ENCODE data around the gene KLHDC8A.

The KLHDC8A gene

DNA sequence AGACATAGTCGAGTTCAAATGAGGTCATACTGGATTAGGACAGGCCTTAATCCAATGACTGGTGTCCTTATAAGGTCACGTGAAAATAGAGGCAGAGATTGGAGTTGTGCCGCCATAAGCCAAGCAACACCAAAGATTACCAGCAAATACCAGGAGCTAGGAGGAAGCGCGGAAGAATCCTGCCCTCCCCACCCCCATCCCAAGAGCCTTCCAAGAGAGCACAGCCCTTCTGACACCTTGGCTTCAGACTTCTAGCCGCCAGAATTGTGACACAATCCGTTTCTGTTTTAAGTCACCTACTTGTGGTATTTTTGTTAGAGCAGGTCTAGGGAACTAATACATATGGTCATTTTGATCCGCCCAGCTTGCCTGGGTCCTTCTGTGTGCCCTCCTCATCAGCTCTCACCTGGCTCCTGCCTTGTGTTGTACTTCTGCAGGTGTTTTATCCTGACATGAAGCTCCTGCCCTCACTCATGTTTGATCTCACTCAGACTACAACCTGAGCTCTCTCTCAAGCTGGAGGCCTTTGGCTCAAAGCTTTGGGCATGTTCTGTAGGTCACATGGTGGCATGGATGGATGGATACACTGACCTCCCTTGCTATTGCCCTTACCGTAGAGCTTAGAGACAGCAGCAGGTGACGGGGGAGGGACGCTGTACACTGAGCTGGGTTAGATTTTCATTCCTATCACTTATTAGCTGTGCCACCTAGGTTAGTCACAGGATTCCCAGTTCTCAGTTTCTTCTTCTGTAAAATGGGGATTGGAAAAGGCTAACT lies 24.5 kb downstream of the KLHDC8A start:
- Mint-ChIP-seq H3K4me3 (no peak overlapping the region), H3K27ac (no peak overlapping the region), H3K27me3 (peaks cover 2% of the 10 kb centered on the region in 2 donors), H3K4me1 (ENCODE audit: low read depth in 2 of 2) (no peaks in the 10 kb centered on the region), H3K36me3 (ENCODE audit: insufficient read depth) (no peaks in the 10 kb centered on the region), H3K9me3 (no peaks in the 10 kb centered on the region)
- ATAC-seq (replicated peaks) (no peak), DNase-seq (no peak)

DNA sequence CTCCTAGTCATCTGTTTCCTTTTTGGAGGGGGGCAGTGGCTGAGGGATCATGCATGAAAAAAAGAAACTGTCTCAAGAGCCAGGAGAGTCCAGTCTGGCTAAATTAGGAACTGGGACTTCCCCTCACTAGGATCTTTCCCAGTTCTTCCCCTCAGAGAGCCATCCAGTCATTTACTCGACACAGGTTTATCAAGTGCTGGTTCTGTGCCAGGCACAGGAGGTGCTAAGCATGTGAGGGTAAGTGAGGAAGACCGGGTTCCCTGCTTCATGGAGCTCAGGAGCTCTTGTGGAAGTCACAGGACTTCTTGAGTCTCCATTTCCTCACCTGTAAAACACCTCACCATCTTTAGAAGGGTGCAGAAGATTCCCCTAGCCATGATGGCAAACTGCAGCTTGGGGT lies 26.6 kb downstream of the KLHDC8A start:
- H3K4me3 Mint-ChIP-seq = no peak overlapping the region

DNA sequence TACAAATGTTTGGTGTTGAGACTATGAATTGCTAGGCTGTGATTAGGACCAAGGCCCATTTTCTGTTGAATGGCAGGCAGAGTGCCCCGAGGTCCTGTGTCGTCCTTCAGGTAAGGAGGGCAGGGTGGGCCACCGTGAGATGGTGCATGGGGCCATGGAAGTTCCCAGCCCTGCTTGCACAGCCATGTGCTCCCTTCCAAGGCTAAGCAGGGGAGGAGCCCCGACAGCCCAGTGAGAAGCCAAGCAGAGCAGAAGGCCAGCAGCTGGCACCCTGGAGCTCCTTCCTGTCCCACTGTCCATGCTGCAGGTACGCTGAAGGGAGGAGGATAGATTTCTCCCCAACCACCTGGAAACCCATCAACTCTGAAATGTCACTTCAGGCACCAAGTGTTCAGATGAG lies 27.0 kb downstream of the KLHDC8A start:
- peaks cover 10% of the 10 kb centered on the region in 2 donors for H3K27me3 Mint-ChIP-seq

More for the DNA sequence above, 26.6 kb downstream of the KLHDC8A start:
- no peak overlapping the region for H3K27ac Mint-ChIP-seq
- DNase-seq (no peak), ATAC-seq (replicated peaks) (no peak)
- H3K36me3 Mint-ChIP-seq (ENCODE audit: insufficient read depth) = no peaks in the 10 kb centered on the region
- H3K9me3 Mint-ChIP-seq = no peaks in the 10 kb centered on the region
- H3K27me3 Mint-ChIP-seq = peaks cover 10% of the 10 kb centered on the region in 2 donors
- peaks cover 4 to 7% of the 10 kb centered on the region in 2 donors for H3K4me1 Mint-ChIP-seq (ENCODE audit: low read depth in 2 of 2)

DNA sequence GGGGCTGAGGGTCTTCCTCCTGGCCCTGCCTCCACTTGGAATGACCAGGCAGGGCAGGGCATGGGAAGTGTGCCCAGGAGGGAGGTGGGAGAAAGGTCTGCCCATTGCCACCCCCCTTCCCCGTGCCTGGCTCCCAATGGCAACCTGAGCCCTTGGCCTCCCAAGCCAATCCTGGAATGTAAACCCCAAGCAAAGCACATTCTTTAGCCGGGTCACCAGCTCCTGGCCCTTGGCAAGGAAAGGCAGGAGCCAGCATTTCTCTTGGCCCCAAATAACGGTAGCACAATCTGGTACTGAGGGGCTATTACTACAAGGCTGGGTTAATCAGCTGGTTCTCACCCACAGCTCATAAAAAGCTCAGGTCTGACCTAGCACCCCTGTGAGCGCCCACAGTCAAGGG lies 28.2 kb downstream of the KLHDC8A start:
- no peak for DNase-seq
- peaks cover 11 to 13% of the 10 kb centered on the region in 2 donors for H3K4me1 Mint-ChIP-seq (ENCODE audit: low read depth in 2 of 2)
- no peak overlapping the region for H3K27ac Mint-ChIP-seq
- no peaks in the 10 kb centered on the region for H3K9me3 Mint-ChIP-seq
- no peaks in the 10 kb centered on the region for H3K36me3 Mint-ChIP-seq (ENCODE audit: insufficient read depth)
- no peak for ATAC-seq (replicated peaks)
- no peak overlapping the region for H3K4me3 Mint-ChIP-seq
- peaks cover 10% of the 10 kb centered on the region in 2 donors for H3K27me3 Mint-ChIP-seq

More for the DNA sequence above, 27.0 kb downstream of the KLHDC8A start:
- Mint-ChIP-seq H3K36me3 (ENCODE audit: insufficient read depth) (no peaks in the 10 kb centered on the region), H3K4me1 (ENCODE audit: low read depth in 2 of 2) (peaks cover 8 to 11% of the 10 kb centered on the region in 2 donors), H3K9me3 (no peaks in the 10 kb centered on the region), H3K27ac (no peak overlapping the region), H3K4me3 (no peak overlapping the region)
- DNase-seq (no peak), ATAC-seq (replicated peaks) (no peak)

DNA sequence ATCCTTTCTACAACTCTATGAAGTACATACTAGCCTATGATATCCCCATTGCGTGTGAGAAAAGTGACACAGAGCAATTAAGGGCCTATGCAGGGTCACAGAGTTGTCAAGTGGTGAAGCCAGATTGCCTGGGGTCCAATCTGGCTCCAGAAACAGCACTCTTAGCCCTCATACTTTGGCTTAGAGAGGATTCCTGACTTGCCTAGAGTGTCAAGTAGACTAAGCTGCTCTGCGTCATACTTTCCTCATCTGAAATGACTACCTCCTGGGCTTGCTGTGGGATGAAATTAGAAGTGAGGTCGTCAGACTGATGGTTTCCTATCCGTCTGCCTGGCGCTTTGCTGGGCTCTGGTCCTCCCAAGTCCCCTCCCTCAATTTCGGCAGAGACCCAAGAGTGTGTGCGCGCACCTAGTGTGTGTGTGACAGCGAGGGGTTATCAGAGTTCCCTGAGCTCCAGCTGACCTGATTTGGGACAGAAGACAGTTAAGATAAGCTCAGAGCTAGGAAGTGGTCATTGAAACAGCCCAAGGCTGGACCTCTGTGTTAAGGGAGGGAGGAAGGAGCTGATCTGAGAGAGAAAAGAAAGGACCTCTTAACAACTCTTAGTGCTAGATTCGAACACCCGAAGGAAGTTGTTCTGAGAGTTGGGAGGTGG lies 29.8 kb downstream of the KLHDC8A start:
- DNase-seq (no peak), ATAC-seq (replicated peaks) (no peak)
- H3K4me3 Mint-ChIP-seq = no peak overlapping the region
- H3K27ac Mint-ChIP-seq = no peak overlapping the region
- H3K27me3 Mint-ChIP-seq = peaks cover 10% of the 10 kb centered on the region in 2 donors
- H3K36me3 Mint-ChIP-seq (ENCODE audit: insufficient read depth) = no peaks in the 10 kb centered on the region
- H3K4me1 Mint-ChIP-seq (ENCODE audit: low read depth in 2 of 2) = peaks cover 17 to 18% of the 10 kb centered on the region in 2 donors
- no peaks in the 10 kb centered on the region for H3K9me3 Mint-ChIP-seq

DNA sequence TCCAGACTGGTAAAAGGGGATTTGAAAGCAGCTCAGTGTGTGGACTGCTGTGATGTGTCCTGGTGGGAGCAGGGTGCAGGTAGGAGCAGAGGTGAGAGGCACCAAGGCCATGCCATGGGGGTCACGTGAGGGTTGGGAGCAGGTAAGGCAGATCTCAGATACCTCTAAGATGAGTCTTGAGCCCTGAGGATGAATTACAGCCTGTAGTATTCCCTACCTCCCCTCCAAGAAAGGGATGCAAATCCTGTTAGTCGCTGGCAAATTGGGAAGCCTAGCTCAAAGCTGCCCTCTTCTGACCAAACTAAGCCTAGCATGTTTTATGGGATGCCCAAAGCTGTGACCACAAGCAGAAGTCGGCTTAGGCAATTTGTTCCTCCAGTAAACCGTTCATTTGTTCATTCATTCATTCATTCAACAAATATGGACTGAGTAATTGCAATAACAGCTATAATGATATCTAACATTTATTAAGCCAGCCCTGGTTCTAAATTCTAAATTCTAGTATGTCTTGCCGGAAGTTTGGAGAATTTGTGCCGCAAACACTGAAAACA lies 31.3 kb downstream of the KLHDC8A start:
- Mint-ChIP-seq H3K4me1 (ENCODE audit: low read depth in 2 of 2) (peaks cover 23 to 28% of the 10 kb centered on the region in 2 donors), H3K36me3 (ENCODE audit: insufficient read depth) (peaks cover 10% of the 10 kb centered on the region), H3K9me3 (no peaks in the 10 kb centered on the region), H3K4me3 (no peak overlapping the region), H3K27me3 (peaks cover 10% of the 10 kb centered on the region in 2 donors), H3K27ac (no peak overlapping the region)
- DNase-seq (peak; percentile 60 to 64 (median 64)), ATAC-seq (replicated peaks) (no peak)

DNA sequence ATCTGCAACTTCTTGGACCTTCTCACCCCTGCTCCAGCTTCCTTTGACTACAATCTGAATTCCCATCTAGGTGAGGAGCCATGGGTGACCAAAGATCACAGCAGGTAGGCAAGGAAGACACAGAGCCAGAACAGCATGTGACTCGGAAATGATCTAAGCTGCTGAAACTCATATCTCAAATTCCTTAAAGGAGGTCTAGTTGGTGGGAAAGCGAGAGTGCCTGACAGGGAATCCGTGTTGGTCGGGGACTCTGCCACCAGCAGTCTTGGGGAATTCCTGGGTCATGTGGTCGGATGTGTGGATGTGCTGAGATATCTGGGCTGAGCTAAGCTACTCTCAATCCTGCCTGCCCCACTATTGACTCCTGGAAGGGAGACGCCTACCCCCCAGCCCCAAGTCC lies 31.9 kb downstream of the KLHDC8A start:
- no peaks in the 10 kb centered on the region for H3K9me3 Mint-ChIP-seq
- H3K27ac Mint-ChIP-seq = no peak overlapping the region
- DNase-seq (no peak), ATAC-seq (replicated peaks) (no peak)
- peak overlapping the region in 1 of 2 donors; percentile 12 for H3K4me3 Mint-ChIP-seq
- H3K27me3 Mint-ChIP-seq = peaks cover 10% of the 10 kb centered on the region in 2 donors
- H3K4me1 Mint-ChIP-seq (ENCODE audit: low read depth in 2 of 2) = peaks cover 27 to 31% of the 10 kb centered on the region in 2 donors
- peaks cover 10% of the 10 kb centered on the region for H3K36me3 Mint-ChIP-seq (ENCODE audit: insufficient read depth)

DNA sequence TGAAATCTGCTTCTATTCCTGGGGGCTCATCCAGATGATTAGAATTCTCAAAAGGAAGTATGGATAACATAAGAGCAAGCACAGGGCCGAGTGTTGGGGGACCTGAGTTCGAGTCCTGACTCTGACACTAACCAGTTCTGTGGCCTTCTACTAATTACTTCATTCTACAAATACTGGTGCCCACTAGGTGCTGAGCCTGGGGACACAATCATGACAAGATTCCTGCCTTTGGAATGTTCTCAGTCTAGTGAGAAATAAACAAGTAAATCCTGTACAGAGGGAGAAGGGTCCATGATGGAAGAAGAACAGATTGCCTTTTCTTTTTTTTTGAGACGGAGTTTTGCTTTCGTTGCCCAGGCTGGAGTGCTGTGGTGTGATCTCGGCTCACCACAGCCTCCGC lies 32.9 kb downstream of the KLHDC8A start:
- Mint-ChIP-seq H3K36me3 (ENCODE audit: insufficient read depth) (peaks cover 10% of the 10 kb centered on the region), H3K9me3 (no peaks in the 10 kb centered on the region), H3K4me1 (ENCODE audit: low read depth in 2 of 2) (peaks cover 36 to 40% of the 10 kb centered on the region in 2 donors), H3K27me3 (peaks cover 10% of the 10 kb centered on the region in 2 donors), H3K4me3 (no peak overlapping the region), H3K27ac (no peak overlapping the region)
- DNase-seq (no peak), ATAC-seq (replicated peaks) (no peak)

DNA sequence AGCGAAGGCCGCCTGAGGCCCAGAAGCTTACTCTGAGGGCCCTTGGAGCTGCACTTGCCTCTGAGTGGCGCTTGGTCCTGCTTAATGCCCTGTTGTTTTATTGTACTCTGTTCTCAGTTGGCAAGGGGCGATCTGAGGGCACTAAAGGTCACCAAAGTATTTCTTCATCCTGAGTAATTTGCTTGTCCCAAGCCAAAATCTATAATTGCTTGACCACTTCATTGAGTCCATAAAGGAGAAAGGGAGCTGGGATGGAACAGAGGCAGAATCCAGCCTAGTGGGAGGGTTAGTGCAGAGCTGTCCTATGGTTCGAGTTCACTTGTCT lies 34.8 kb downstream of the KLHDC8A start:
- H3K36me3 Mint-ChIP-seq (ENCODE audit: insufficient read depth) = peaks cover 18% of the 10 kb centered on the region
- peak overlapping the region; percentile 98 to 99 for H3K4me3 Mint-ChIP-seq
- peaks cover 54 to 58% of the 10 kb centered on the region in 2 donors for H3K4me1 Mint-ChIP-seq (ENCODE audit: low read depth in 2 of 2)
- H3K9me3 Mint-ChIP-seq = no peaks in the 10 kb centered on the region
- ATAC-seq (replicated peaks) (no peak), DNase-seq (no peak)
- H3K27me3 Mint-ChIP-seq = peaks cover 5 to 6% of the 10 kb centered on the region in 2 donors
- peak overlapping the region; percentile 89 to 94 for H3K27ac Mint-ChIP-seq

DNA sequence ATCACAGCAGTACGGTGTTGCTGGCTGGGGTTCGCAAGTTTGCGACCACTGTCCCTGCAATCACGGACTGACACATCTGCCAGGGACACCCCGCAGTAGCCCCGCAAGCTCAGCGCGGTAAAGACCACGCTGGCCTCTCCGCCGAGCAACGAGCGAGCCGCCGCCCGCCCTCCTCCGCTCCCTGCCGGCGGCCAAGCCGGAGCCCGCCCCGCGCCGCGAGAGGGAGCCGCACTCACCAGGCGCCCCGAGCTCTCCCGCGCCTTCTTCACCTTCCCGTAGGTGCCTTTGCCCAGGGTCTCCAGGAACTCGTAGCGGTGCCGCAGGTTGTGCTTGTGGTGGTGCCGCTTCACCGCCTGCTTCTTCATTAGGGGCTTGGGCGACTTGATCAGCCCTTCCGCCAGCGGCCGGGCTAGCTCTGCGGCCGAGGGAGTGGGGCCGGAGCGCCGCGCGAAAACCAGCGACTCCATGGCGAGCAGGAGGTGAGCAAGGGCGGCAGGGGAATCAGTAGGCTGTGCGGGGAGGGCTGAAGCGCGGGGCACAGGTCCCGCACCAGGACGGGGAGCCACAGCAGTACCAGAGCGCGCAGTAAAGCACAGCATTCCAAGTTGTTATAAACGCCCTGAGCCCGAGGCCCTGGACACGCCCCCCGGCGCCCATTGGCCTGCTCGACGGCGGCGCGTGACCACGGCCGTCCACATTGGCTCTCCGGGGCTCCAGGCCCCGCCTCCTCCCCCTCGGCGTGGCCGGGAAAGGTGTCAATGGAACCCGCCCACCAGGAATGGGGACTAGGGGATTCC lies 35.4 kb downstream of the KLHDC8A start, which contains the start of gene NUAK2:
TSS of gene NUAK2 (minus strand) at position 584 of the 797 bp plus-strand sequence. CDS start at position 467, 117 bp downstream.
- peak; percentile 84 for ATAC-seq (replicated peaks)
- H3K4me3 Mint-ChIP-seq = peak within 1 kb of the TSS; percentile 98 to 99
- H3K9me3 Mint-ChIP-seq = no peaks in the 10 kb centered on the region
- peak within 1 kb of the TSS; percentile 89 to 94 for H3K27ac Mint-ChIP-seq
- peak; percentile 61 to 70 (median 63) for DNase-seq
- peaks cover 0 to under 1% of the 10 kb centered on the region in 2 donors for H3K27me3 Mint-ChIP-seq
- peaks cover 19% of the 10 kb centered on the region for H3K36me3 Mint-ChIP-seq (ENCODE audit: insufficient read depth)
- peaks cover 60 to 63% of the 10 kb centered on the region in 2 donors for H3K4me1 Mint-ChIP-seq (ENCODE audit: low read depth in 2 of 2)

DNA sequence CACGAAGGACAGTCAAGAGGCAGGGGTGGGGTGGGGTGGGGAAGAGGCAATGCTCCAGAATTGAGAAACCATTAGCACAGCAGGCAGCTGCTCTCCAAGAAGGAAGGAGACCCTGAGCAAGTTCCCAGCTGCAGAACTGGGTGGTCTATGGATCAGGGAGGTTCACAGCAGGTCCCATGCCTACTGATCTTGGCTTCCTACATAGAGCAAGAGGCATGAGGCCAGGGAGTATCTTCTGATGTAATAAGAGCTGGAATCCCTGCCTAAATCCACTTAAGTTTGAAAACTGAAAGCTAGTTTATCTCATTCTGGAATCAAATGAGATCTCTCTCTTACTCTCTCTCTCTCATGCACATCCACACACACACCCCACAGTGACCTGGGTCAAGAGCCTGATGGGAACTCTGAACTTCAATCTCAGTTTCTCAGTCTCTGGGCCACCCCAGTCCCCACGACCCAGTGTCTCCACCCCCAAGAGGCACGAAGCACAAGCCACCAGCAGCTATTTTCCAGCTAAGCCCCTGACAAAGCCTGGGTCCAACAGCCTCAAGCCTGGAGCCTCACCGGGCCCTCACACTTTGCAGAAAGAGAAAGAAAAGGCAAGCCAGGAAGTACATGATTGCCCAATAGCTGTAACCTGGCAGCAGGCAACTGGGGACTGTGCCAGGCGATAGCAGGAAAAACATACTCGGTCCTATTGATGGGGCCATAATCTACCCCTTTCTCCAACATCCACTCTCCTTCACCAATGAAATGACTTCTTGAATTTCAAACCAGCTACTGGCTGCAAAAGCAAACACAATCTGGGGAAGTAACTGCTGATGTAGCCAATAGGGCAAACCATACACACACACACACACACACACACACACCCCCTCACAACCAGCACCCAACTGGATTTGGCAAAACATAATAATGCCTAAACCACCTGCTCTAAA lies 37.4 kb downstream of the KLHDC8A start:
- H3K36me3 Mint-ChIP-seq (ENCODE audit: insufficient read depth) = peaks cover 19% of the 10 kb centered on the region
- peak overlapping the region; percentile 98 to 99 for H3K4me3 Mint-ChIP-seq
- peaks cover 66 to 70% of the 10 kb centered on the region in 2 donors for H3K4me1 Mint-ChIP-seq (ENCODE audit: low read depth in 2 of 2)
- ATAC-seq (replicated peaks) = peak; percentile 46
- DNase-seq = peak in 2 of 3 experiments; percentile 13 to 23
- peak overlapping the region; percentile 89 to 94 for H3K27ac Mint-ChIP-seq
- no peaks in the 10 kb centered on the region for H3K27me3 Mint-ChIP-seq
- H3K9me3 Mint-ChIP-seq = no peaks in the 10 kb centered on the region

DNA sequence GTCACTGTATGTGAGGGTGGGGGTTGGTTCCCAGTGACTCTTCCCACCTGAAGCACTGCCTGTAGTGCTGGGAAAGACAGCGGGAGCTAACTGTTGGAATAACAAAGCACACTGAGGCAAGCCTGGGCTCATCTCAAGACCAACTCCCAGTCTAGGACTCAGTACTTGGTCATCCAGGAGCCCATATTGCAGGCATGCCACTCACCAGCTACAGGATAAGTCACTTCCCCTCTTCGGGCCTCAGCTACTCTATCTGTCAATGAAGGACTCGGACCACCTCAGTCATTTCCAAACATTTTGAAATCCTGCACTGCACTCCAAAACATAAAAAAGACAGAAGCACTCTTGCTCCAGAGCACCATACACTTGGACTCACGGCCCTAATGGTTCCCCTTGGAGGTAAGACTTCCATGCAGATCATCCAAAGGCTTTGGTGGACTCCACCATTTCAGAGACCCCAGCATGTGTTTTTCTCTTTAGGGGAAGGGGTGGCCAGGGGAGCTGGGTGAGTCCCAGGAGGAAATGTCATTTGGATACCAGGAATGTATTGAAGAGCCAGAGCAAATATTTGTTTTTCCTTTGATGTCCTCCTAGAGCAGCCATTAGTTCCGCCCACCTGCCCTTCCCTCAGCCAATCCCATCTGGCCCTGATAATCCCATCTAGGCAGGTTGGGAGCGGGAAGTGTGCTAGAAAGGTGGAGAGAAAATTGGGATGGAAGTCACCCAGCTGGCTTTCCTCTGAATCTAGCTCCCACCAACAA lies 38.3 kb downstream of the KLHDC8A start:
- ATAC-seq (replicated peaks) (no peak), DNase-seq (no peak)
- Mint-ChIP-seq H3K27ac (peak overlapping the region; percentile 38 to 60), H3K9me3 (no peaks in the 10 kb centered on the region), H3K36me3 (ENCODE audit: insufficient read depth) (peaks cover 26% of the 10 kb centered on the region), H3K4me3 (peak overlapping the region; percentile 98 to 99), H3K4me1 (ENCODE audit: low read depth in 2 of 2) (peaks cover 74 to 77% of the 10 kb centered on the region in 2 donors), H3K27me3 (no peaks in the 10 kb centered on the region)
